Parathyroid adenoma (tissue), 2 donors: Measurements from ENCODE around the gene RERE.

Source experiments
- H2AFZ ChIP-seq: fragments of 300-600 bp; sonication (generic); one replicate; pipeline ENCODE4 v1.7.0; 2017; ENCODE audit warnings: antibody characterized with exemption, mild to moderate bottlenecking
- H3K27ac ChIP-seq: fragments of 300-600 bp; sonication (generic); one replicate; pipeline ENCODE4 v1.7.0; 2017
- H3K27me3 ChIP-seq: fragments of 300-600 bp; sonication (generic); one replicate; pipeline ENCODE4 v1.7.0; 2017; ENCODE audit warnings: low read length; ENCODE audit not compliant: control insufficient read depth, insufficient read depth
- H3K36me3 ChIP-seq: fragments of 300-600 bp; sonication (generic); one replicate; pipeline ENCODE4 v1.7.0; 2017; ENCODE audit warnings: low read length; ENCODE audit not compliant: control insufficient read depth, insufficient read depth
- H3K4me1 ChIP-seq: fragments of 300-600 bp; sonication (generic); one replicate; pipeline ENCODE4 v1.7.0; 2017; ENCODE audit warnings: control low read depth
- H3K4me2 ChIP-seq: fragments of 300-600 bp; sonication (generic); one replicate; pipeline ENCODE4 v1.7.0; 2017; ENCODE audit warnings: low read length
- H3K4me3 ChIP-seq: fragments of 300-600 bp; sonication (generic); one replicate; pipeline ENCODE4 v1.7.0; 2017; ENCODE audit warnings: low read depth, low read length
- H3K79me2 ChIP-seq: fragments of 300-600 bp; sonication (generic); one replicate; pipeline ENCODE4 v1.7.0; 2017; ENCODE audit warnings: control low read depth
- H3K9ac ChIP-seq: fragments of 300-600 bp; sonication (generic); one replicate; pipeline ENCODE4 v1.7.0; 2017; ENCODE audit warnings: mild to moderate bottlenecking
- H3K9me3 ChIP-seq: fragments of 300-600 bp; sonication (generic); one replicate; pipeline ENCODE4 v1.7.0; 2017; ENCODE audit warnings: low read length; ENCODE audit not compliant: control insufficient read depth
- CTCF ChIP-seq: fragments of 300-600 bp; sonication (generic); IDR thresholded peaks from one replicate; pipeline ENCODE4 v1.7.0; 2017; ENCODE audit warnings: antibody characterized with exemption, mild to moderate bottlenecking
- donor health status: primary hyperparathyroidism.

Gene RERE

GRCh38 chr1:8358241-8358896 is 459.1 kb downstream of the RERE start:
- no peak overlapping the region for H3K4me2 ChIP-seq
- H3K9me3 ChIP-seq: no peaks in the 10 kb centered on the region
- no peak overlapping the region for H3K9ac ChIP-seq
- TF ChIP-seq CTCF: no peak
- H3K4me1 ChIP-seq: peaks cover 4% of the 10 kb centered on the region
- no peak overlapping the region for H2AFZ ChIP-seq
- H3K79me2 ChIP-seq: no peaks in the 10 kb centered on the region
- no peak overlapping the region for H3K4me3 ChIP-seq
- H3K27ac ChIP-seq: no peak overlapping the region
- H3K36me3 ChIP-seq: no peaks in the 10 kb centered on the region
- H3K27me3 ChIP-seq: no peaks in the 10 kb centered on the region

- H3K79me2 ChIP-seq: no peaks in the 10 kb centered on the region
- no peak for TF ChIP-seq CTCF
- H3K9ac ChIP-seq: no peak overlapping the region
- no peak overlapping the region for H3K4me3 ChIP-seq
- no peak overlapping the region for H3K27ac ChIP-seq
- no peaks in the 10 kb centered on the region for H3K27me3 ChIP-seq
- H3K36me3 ChIP-seq: no peaks in the 10 kb centered on the region
- no peaks in the 10 kb centered on the region for H3K4me1 ChIP-seq
- no peak overlapping the region for H3K4me2 ChIP-seq
- no peaks in the 10 kb centered on the region for H3K9me3 ChIP-seq
- H2AFZ ChIP-seq: no peak overlapping the region
Observed at GRCh38 chr1:8357329-8358101, 459.9 kb downstream of the RERE start.

- H3K27ac ChIP-seq: no peak overlapping the region
- H3K9ac ChIP-seq: no peak overlapping the region
- H2AFZ ChIP-seq: no peak overlapping the region
- no peak for TF ChIP-seq CTCF
- H3K9me3 ChIP-seq: no peaks in the 10 kb centered on the region
- no peaks in the 10 kb centered on the region for H3K27me3 ChIP-seq
- H3K4me3 ChIP-seq: no peak overlapping the region
- H3K4me2 ChIP-seq: no peak overlapping the region
- no peaks in the 10 kb centered on the region for H3K79me2 ChIP-seq
- no peaks in the 10 kb centered on the region for H3K4me1 ChIP-seq
- H3K36me3 ChIP-seq: no peaks in the 10 kb centered on the region
Observed at GRCh38 chr1:8356256-8357209, 460.9 kb downstream of the RERE start.

- no peak overlapping the region for H3K4me2 ChIP-seq
- no peaks in the 10 kb centered on the region for H3K9me3 ChIP-seq
- TF ChIP-seq CTCF: no peak
- no peaks in the 10 kb centered on the region for H3K36me3 ChIP-seq
- H3K4me1 ChIP-seq: no peaks in the 10 kb centered on the region
- no peak overlapping the region for H3K9ac ChIP-seq
- no peaks in the 10 kb centered on the region for H3K27me3 ChIP-seq
- H3K27ac ChIP-seq: no peak overlapping the region
- no peak overlapping the region for H2AFZ ChIP-seq
- H3K79me2 ChIP-seq: no peaks in the 10 kb centered on the region
- H3K4me3 ChIP-seq: no peak overlapping the region
Observed at GRCh38 chr1:8355439-8356255, 461.8 kb downstream of the RERE start.
